Prostate gland (tissue), 2 donors: ENCODE measurements around the gene GLRB. TPM values are rescaled to one million over a fixed set of nuclear protein-coding genes. Genes with fewer than 3 reads are reported as not detected.

ENCODE experiments used
- DNase-seq: peaks from one replicate; pipeline ENCODE4 v3.0.0-alpha.2; 2019; ENCODE audit warnings: low spot score
- H3K27ac ChIP-seq, 2 donors: fragments of 200-600 bp; sonication (generic); 2 replicates each; pipeline ENCODE4 v1.5.1; 2017 to 2019
- H3K27me3 ChIP-seq: fragments of 200-600 bp; sonication (generic); replicated peaks from 2 replicates; pipeline ENCODE4 v1.5.1; 2019; ENCODE audit not compliant: insufficient read depth
- H3K36me3 ChIP-seq, 2 donors: fragments of 200-600 bp; sonication (generic); 1 replicate in 1 of 2; 2 replicates in 1 of 2; pipeline versions ENCODE4 v1.5.1 to v1.8.1; 2017 to 2019
- H3K4me1 ChIP-seq: fragments of 200-600 bp; sonication (generic); replicated peaks from 2 replicates; pipeline ENCODE4 v1.5.1; 2019
- H3K4me3 ChIP-seq, 2 donors: fragments of 200-600 bp; sonication (generic); 2 replicates each; pipeline ENCODE4 v1.5.1; 2017 to 2019
- H3K9me3 ChIP-seq: fragments of 200-600 bp; sonication (generic); 2 replicates; pipeline ENCODE4 v1.5.1; 2017
- POLR2A ChIP-seq: fragments of 450-650 bp; IDR thresholded peaks from one replicate; pipeline ENCODE4 v1.6.1; 2016; ENCODE audit warnings: antibody characterized with exemption, mild to moderate bottlenecking
- POLR2AphosphoS5 ChIP-seq: sonication (generic); formaldehyde crosslinking; IDR thresholded peaks from one replicate; pipeline ENCODE4 v1.6.1; 2017; ENCODE audit warnings: antibody characterized with exemption
- WGBS: methylation state at CpG from one replicate; pipeline ENCODE4 v1.1.5; 2018; 5-methylcytosine and 5-hydroxymethylcytosine counted together
- intact Hi-C: fragments of 100-400 bp; cut with DNase I; formaldehyde crosslinking; loops from one replicate; pipeline ENCODE4 v1.14.2; 2022
- total RNA-seq, 2 donors: library from RNA; depleted of rRNA; stranded (reverse); fragments of >200 nt; gene quantifications; one replicate each; pipeline ENCODE4 v1.1.0, GENCODE V29; 2016
- TF ChIP-seq, protein P1 (sequence below), 4 experiments: fragments of 200-600 bp in 2 of 4; fragments of 450-650 bp in 2 of 4; sonication (generic) in 2 of 4; IDR thresholded peaks; 1 replicate in 3 of 4; 2 replicates in 1 of 4; pipeline ENCODE4 v1.5.1; 2016 to 2019; ENCODE audit warnings: antibody characterized with exemption in 4 of 4, mild to moderate bottlenecking in 2 of 4, moderate library complexity in 2 of 4

Gene GLRB
- 10 to 100 TPM in 1 of 2 donors, 1 to 10 TPM in 1; 2.6 to 12.7 TPM for total RNA-seq

DNA sequence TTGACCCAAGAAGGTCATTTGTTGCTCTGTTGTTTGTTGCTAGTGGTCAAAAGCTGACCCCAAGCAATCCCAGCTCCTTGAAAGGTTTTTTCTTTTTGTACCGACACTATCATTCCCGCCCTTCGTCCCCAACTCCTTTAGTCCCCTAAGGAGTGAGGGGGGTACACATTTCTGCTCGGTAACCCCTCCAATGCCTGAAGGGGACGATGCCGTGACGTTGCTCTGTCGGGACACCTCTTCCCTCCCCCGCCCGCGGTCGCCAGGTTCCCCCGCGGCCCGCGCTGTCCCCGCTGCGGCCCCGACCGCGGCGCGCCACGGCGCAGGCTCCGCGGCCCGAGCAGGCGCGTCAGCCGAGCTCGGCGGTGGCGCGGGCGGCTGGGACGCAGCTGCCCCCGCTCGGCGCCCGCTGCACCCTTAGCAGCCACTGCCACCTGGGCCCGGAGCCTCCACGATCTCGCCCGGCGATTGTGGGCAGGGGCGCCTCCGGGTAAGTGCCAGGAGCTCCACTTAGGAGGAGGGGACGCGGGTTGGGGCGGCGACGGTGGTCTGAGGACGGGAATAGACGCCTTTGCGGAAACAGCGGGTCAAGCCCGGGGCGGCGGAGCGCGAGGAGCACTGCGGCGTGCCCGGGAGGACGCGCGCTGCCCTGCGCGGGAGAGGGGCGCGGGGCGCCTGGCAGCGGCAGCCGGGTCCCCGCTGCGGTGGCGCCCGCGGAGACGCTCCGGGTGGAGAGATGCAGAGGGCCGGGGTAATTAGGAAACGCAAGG is at the start of gene GLRB:
TSS of gene GLRB (plus strand) at position 340 of the 767 bp plus-strand sequence. CDS start 1,875 bp downstream, outside the sequence.
- no peaks in the 10 kb centered on the region for H3K9me3 ChIP-seq
- no peaks in the 10 kb centered on the region for H3K36me3 ChIP-seq
- no peaks in the 10 kb centered on the region for H3K27me3 ChIP-seq
- DNase-seq = no peak
- intact Hi-C loops = no loop called here
- H3K4me1 ChIP-seq = no peaks in the 10 kb centered on the region
- 6% methylated on average over 79 of the region's 84 CpGs for WGBS
- no peak for TF ChIP-seq POLR2A
- TF ChIP-seq, protein P1, sequence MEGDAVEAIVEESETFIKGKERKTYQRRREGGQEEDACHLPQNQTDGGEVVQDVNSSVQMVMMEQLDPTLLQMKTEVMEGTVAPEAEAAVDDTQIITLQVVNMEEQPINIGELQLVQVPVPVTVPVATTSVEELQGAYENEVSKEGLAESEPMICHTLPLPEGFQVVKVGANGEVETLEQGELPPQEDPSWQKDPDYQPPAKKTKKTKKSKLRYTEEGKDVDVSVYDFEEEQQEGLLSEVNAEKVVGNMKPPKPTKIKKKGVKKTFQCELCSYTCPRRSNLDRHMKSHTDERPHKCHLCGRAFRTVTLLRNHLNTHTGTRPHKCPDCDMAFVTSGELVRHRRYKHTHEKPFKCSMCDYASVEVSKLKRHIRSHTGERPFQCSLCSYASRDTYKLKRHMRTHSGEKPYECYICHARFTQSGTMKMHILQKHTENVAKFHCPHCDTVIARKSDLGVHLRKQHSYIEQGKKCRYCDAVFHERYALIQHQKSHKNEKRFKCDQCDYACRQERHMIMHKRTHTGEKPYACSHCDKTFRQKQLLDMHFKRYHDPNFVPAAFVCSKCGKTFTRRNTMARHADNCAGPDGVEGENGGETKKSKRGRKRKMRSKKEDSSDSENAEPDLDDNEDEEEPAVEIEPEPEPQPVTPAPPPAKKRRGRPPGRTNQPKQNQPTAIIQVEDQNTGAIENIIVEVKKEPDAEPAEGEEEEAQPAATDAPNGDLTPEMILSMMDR (IDR thresholded peaks at IDR 0.05) = no peak
- TF ChIP-seq POLR2AphosphoS5 = no peak
- peak within 1 kb of the TSS in 1 of 2 donors; percentile 39 for H3K27ac ChIP-seq
- peak within 1 kb of the TSS; percentile 47 to 55 for H3K4me3 ChIP-seq

- DNase-seq = no peak
- no peaks in the 10 kb centered on the region for H3K27me3 ChIP-seq
- no peaks in the 10 kb centered on the region for H3K9me3 ChIP-seq
- no peak overlapping the region for H3K27ac ChIP-seq
- no peak for TF ChIP-seq POLR2AphosphoS5
- no peak for TF ChIP-seq POLR2A
- TF ChIP-seq, protein P1 (IDR thresholded peaks at IDR 0.05) = no peak
- intact Hi-C loops = no loop called here
- no peaks in the 10 kb centered on the region for H3K36me3 ChIP-seq
- H3K4me1 ChIP-seq = no peaks in the 10 kb centered on the region
- H3K4me3 ChIP-seq = no peak overlapping the region
Measured at GRCh38 chr4:157035471-157035870, 40.5 kb upstream of the GLRB start.

DNA sequence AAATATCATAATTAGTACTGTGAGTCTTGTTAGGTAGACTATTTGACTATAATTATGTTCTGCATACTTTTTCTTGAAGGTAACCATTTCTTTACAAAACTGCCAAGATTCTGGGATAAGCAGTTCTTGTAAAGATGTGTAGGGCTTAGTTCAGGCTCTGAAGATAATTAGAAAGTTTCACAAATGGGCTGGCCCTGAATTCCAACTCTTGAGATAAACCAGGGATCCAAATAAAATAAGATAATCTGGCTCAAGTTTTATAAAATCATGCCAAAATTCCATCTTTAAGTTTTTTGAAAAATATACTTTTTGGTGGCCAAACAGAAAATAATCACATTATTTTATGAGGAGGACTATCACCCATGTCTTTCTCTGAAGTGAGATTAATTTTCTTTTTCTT is 35.5 kb upstream of the GLRB start:
- no peaks in the 10 kb centered on the region for H3K4me1 ChIP-seq
- H3K9me3 ChIP-seq = no peaks in the 10 kb centered on the region
- no peaks in the 10 kb centered on the region for H3K27me3 ChIP-seq
- H3K4me3 ChIP-seq = no peak overlapping the region
- no peaks in the 10 kb centered on the region for H3K36me3 ChIP-seq
- no peak for DNase-seq
- intact Hi-C loops = loop anchor here (10.0 kb wide), 2 partner anchors 276 to 556 kb away; no protein-coding TSS in a partner anchor
- no peak overlapping the region for H3K27ac ChIP-seq
- TF ChIP-seq POLR2AphosphoS5 (no peak), POLR2A (no peak)
- TF ChIP-seq, protein P1 (IDR thresholded peaks at IDR 0.05) = no peak

DNA sequence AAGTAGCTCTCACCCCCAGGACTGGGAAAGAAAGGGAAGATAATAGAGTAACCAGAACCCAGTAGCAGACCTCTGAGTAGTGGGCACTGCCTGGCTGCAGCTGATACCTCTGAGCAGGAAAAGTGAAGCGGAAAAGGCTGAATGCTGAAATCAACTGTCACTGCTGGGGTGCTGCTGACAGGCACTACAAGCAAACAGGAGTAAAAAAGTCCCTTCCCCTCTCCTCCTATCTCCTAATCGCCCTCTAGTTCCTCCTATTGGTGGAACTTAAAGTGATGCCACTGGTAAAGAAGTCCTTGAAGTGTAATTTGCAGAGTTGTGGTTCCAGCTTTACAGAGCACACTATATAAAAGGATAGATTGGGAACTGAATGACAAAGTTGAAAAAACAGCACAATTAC is 32.8 kb upstream of the GLRB start:
- 62% methylated on average over 2 of the region's 2 CpGs for WGBS
- intact Hi-C loops = loop anchor here (10.0 kb wide), 2 partner anchors 278 to 558 kb away; no protein-coding TSS in a partner anchor

More for the DNA sequence above, 32.8 kb upstream of the GLRB start:
- H3K27me3 ChIP-seq = no peaks in the 10 kb centered on the region
- H3K27ac ChIP-seq = no peak overlapping the region
- TF ChIP-seq POLR2AphosphoS5 = no peak
- TF ChIP-seq, protein P1 (IDR thresholded peaks at IDR 0.05) = peak in 1 of 4 experiments; percentile 26
- no peaks in the 10 kb centered on the region for H3K36me3 ChIP-seq
- no peak overlapping the region for H3K4me3 ChIP-seq
- H3K9me3 ChIP-seq = no peaks in the 10 kb centered on the region
- H3K4me1 ChIP-seq = no peaks in the 10 kb centered on the region
- DNase-seq = no peak
